Ovary (tissue), 3 donors: Measurements from ENCODE around the gene SLC7A7.
"Not testable (repeated sequence)": the region's sequence is repeated elsewhere in the genome, so short reads cannot be mapped to it uniquely, and the experiment has no call there.

Source experiments
- POLR2A ChIP-seq: fragments of 450-650 bp; IDR thresholded peaks from one replicate; pipeline ENCODE4 v1.6.1; 2017; ENCODE audit warnings: antibody characterized with exemption, mild to moderate bottlenecking, moderate library complexity
- TF ChIP-seq, protein P1 (sequence below), 3 donors: fragments of 450-650 bp in 2 of 3; fragments of 200-600 bp in 1 of 3; IDR thresholded peaks; one replicate each; pipeline versions ENCODE4 v1.5.1 to v1.8.0; 2016 to 2022; ENCODE audit warnings: antibody characterized with exemption in 3 of 3, mild to moderate bottlenecking in 1 of 3
- donor health status: DM: no; HTN: no; CAD: no.

DNA sequence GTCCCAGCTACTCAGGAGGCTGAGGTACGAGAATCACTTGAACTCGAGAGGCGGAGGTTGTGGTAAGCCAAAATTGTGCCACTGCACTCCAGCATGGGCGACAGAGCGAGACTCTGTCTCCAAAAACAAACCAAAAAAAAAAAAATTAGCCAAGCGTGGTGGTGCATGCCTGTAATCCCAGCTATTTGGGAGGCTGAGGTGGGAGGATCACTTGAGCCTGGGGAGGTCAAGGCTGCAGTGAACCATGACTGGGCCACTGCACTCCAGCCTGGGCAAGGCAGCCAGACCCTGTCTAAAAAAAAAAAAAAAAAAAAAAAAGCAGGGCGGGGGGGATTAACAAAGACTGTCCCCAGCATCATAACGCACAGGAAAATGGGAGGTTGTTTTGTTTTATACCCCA is 38.4 kb downstream of the SLC7A7 start:
- not testable (repeated sequence) for TF ChIP-seq POLR2A
- TF ChIP-seq, protein P1, sequence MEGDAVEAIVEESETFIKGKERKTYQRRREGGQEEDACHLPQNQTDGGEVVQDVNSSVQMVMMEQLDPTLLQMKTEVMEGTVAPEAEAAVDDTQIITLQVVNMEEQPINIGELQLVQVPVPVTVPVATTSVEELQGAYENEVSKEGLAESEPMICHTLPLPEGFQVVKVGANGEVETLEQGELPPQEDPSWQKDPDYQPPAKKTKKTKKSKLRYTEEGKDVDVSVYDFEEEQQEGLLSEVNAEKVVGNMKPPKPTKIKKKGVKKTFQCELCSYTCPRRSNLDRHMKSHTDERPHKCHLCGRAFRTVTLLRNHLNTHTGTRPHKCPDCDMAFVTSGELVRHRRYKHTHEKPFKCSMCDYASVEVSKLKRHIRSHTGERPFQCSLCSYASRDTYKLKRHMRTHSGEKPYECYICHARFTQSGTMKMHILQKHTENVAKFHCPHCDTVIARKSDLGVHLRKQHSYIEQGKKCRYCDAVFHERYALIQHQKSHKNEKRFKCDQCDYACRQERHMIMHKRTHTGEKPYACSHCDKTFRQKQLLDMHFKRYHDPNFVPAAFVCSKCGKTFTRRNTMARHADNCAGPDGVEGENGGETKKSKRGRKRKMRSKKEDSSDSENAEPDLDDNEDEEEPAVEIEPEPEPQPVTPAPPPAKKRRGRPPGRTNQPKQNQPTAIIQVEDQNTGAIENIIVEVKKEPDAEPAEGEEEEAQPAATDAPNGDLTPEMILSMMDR (IDR thresholded peaks at IDR 0.05) = not testable (repeated sequence)
